Caco-2 (cell line): ENCODE data around the gene C16orf54. TPM values are rescaled to one million over a fixed set of nuclear protein-coding genes. Genes with fewer than 3 reads are reported as not detected.
"Not testable (repeated sequence)": the region's sequence is repeated elsewhere in the genome, so short reads cannot be mapped to it uniquely, and the experiment has no call there.

Experiments
- Bru-seq: library from RNA; stranded (reverse); fragments of 400-500 nt; gene quantifications from one replicate; lab custom pipeline; 2021; lab: Mats Ljungman, UMichigan
- BruChase-seq, 2 experiments: library from RNA; stranded (reverse); fragments of 400-500 nt; gene quantifications; one replicate each; lab custom pipeline; 2021; lab: Mats Ljungman, UMichigan
- BruUV-seq: library from RNA; stranded (reverse); fragments of 400-500 nt; replicated peaks from 2 replicates; lab custom pipeline; 2021; lab: Mats Ljungman, UMichigan
- CTCF ChIA-PET: fragments of 300-600 bp; sonication (Branson Sonifier 250); formaldehyde crosslinking; loops from one replicate; lab custom pipeline; 2022; ENCODE audit warnings: antibody characterized with exemption; lab: Charles Lee
- POLR2A ChIA-PET: fragments of 300-600 bp; sonication (Branson Sonifier 250); formaldehyde crosslinking; loops from one replicate; lab custom pipeline; 2022; ENCODE audit warnings: antibody characterized with exemption; lab: Charles Lee
- DNase-seq, 2 experiments: peaks; one replicate each; pipeline versions ENCODE4 v3.0.0 to v3.0.0-alpha.2; 2020 to 2022
- H3K27me3 ChIP-seq: replicated peaks from 2 replicates; pipeline ENCODE4 v1.6.0; 2011; ENCODE audit warnings: low read length; ENCODE audit not compliant: control insufficient read depth, insufficient read depth
- H3K36me3 ChIP-seq: 2 replicates; pipeline ENCODE4 v1.5.1; 2011; ENCODE audit warnings: low read length; ENCODE audit not compliant: control insufficient read depth, insufficient read depth
- H3K4me1 ChIP-seq: fragments of 250-450 bp; sonication (Bioruptor Pico); 2 replicates; pipeline ENCODE4 v1.5.1; 2020; ENCODE audit warnings: mild to moderate bottlenecking
- H3K4me3 ChIP-seq: 2 replicates; pipeline ENCODE4 v1.5.1; 2011; ENCODE audit warnings: low read depth, mild to moderate bottlenecking, control low read depth, low read length
- H3K9me3 ChIP-seq: fragments of 250-450 bp; sonication (Bioruptor Pico); 2 replicates; pipeline ENCODE4 v1.5.1; 2020; ENCODE audit warnings: mild to moderate bottlenecking, moderate library complexity
- H3K27ac Mint-ChIP-seq: one replicate; pipeline ENCODE4 v1.8.0; 2022; ENCODE audit warnings: mixed read lengths; ENCODE audit not compliant: unreplicated experiment
- H3K27me3 Mint-ChIP-seq: one replicate; pipeline ENCODE4 v1.8.0; 2022; ENCODE audit warnings: mixed read lengths; ENCODE audit not compliant: insufficient read depth, unreplicated experiment
- H3K36me3 Mint-ChIP-seq: one replicate; pipeline ENCODE4 v1.8.0; 2022; ENCODE audit warnings: mild to moderate bottlenecking, mixed read lengths; ENCODE audit not compliant: insufficient read depth, unreplicated experiment
- H3K4me1 Mint-ChIP-seq: one replicate; pipeline ENCODE4 v1.8.0; 2022; ENCODE audit warnings: low read depth, mixed read lengths; ENCODE audit not compliant: unreplicated experiment
- H3K4me3 Mint-ChIP-seq: one replicate; pipeline ENCODE4 v1.8.0; 2022; ENCODE audit warnings: mild to moderate bottlenecking, moderate library complexity, mixed read lengths; ENCODE audit not compliant: unreplicated experiment
- H3K9me3 Mint-ChIP-seq: one replicate; pipeline ENCODE4 v1.8.0; 2022; ENCODE audit warnings: mixed read lengths; ENCODE audit not compliant: unreplicated experiment
- CTCF ChIP-seq, 2 experiments: fragments of 200-600 bp in 1 of 2; IDR thresholded peaks; 1 replicate in 1 of 2; 2 replicates in 1 of 2; pipeline versions ENCODE4 v1.5.1 to v1.8.0; 2011 to 2022; ENCODE audit warnings: antibody characterized with exemption in 1 of 2, control low read depth in 1 of 2, inconsistent platforms in 1 of 2, low read depth in 1 of 2, low read length in 1 of 2, mild to moderate bottlenecking in 1 of 2, moderate library complexity in 1 of 2; ENCODE audit not compliant: insufficient read depth in 1 of 2, severe bottlenecking in 1 of 2, unreplicated experiment in 1 of 2
- intact Hi-C: fragments of 100-400 bp; cut with micrococcal nuclease; formaldehyde crosslinking; loops from one replicate; pipeline ENCODE4 v1.10.0; 2022; ENCODE audit not compliant: unreplicated experiment
- long read RNA-seq: library from polyadenylated mRNA; stranded (forward); transcript quantifications from one replicate; pipeline ENCODE4 v2.0.0, GENCODE V29; 2022
- total RNA-seq: library from RNA; stranded (reverse); gene quantifications from 2 replicates; pipeline ENCODE4 v1.2.3, GENCODE V29; 2022

C16orf54 gene
- not detected in 2 replicates for total RNA-seq
- Bru-seq, nascent RNA = percentile 18 among the genes with signal in this experiment
- BruChase-seq, experiment 1, labeled RNA remaining after a 2-hour chase = percentile 20 among the genes with signal in this experiment
- BruChase-seq, experiment 2, labeled RNA remaining after a 6-hour chase = percentile 15 among the genes with signal in this experiment
- long read RNA-seq = 0 reads

GRCh38 chr16:29745853-29746345 is at the start of gene C16orf54:
Gene C16orf54, minus strand, starts transcription at chr16:29745990. Its CDS starts 1,039 bp downstream, at chr16:29744951.
- no TSS peak for BruUV-seq
- Histone ChIP-seq H3K27me3 (no peaks in the 10 kb centered on the region), H3K4me3 (no peak within 1 kb of the TSS), H3K36me3 (no peaks in the 10 kb centered on the region; the same call in 1 of the 2 replicates), H3K4me1 (peaks cover 14% of the 10 kb centered on the region), H3K9me3 (no peaks in the 10 kb centered on the region; the same call in 1 of the 2 replicates)
- no peaks in the 10 kb centered on the region for H3K36me3 Mint-ChIP-seq
- no peak within 1 kb of the TSS for H3K4me3 Mint-ChIP-seq
- H3K27ac Mint-ChIP-seq = peak within 1 kb of the TSS; percentile 40
- TF ChIP-seq CTCF (IDR thresholded peaks at IDR 0.05; ENCODE audit: insufficient read depth in 1 of 2, low read depth in 1 of 2, low read length in 1 of 2, severe bottlenecking in 1 of 2, unreplicated experiment in 1 of 2) = no peak
- H3K9me3 Mint-ChIP-seq = no peaks in the 10 kb centered on the region
- H3K27me3 Mint-ChIP-seq = no peaks in the 10 kb centered on the region
- CTCF ChIA-PET = no interaction called here
- H3K4me1 Mint-ChIP-seq = peaks cover under 1% of the 10 kb centered on the region
- intact Hi-C loops = no loop called here
- POLR2A ChIA-PET = no interaction called here
- no peak for DNase-seq

- peaks cover 22% of the 10 kb centered on the region for H3K4me1 Mint-ChIP-seq
- no peak for DNase-seq
- Histone ChIP-seq H3K27me3 (no peaks in the 10 kb centered on the region), H3K4me1 (0 out of 2 replicates have a peak, but pooled peaks cover 5% of the 10 kb centered on the region), H3K9me3 (no peaks in the 10 kb centered on the region), H3K4me3 (no peak overlapping the region), H3K36me3 (peaks cover 4% of the 10 kb centered on the region)
- H3K27ac Mint-ChIP-seq = no peak overlapping the region
- no peak overlapping the region for H3K4me3 Mint-ChIP-seq
- no peak for TF ChIP-seq CTCF (IDR thresholded peaks at IDR 0.05; ENCODE audit: insufficient read depth in 1 of 2, low read depth in 1 of 2, low read length in 1 of 2, severe bottlenecking in 1 of 2, unreplicated experiment in 1 of 2)
- H3K36me3 Mint-ChIP-seq = peaks cover 60% of the 10 kb centered on the region
- BruUV-seq = no TSS peak
- ChIA-PET CTCF (no interaction called here), POLR2A (no interaction called here)
- no peaks in the 10 kb centered on the region for H3K9me3 Mint-ChIP-seq
- intact Hi-C loops = no loop called here
- H3K27me3 Mint-ChIP-seq = no peaks in the 10 kb centered on the region
Measured at GRCh38 chr16:29794231-29794710, 48.5 kb upstream of the C16orf54 start.

- H3K9me3 Mint-ChIP-seq, CTCF ChIA-PET, H3K27me3 Mint-ChIP-seq, H3K36me3 ChIP-seq, intact Hi-C loops, H3K27me3 ChIP-seq, H3K27ac Mint-ChIP-seq, DNase-seq, H3K9me3 ChIP-seq, H3K4me3 ChIP-seq, BruUV-seq, POLR2A ChIA-PET, H3K4me1 ChIP-seq: not testable (repeated sequence)
- Mint-ChIP-seq H3K36me3 (peaks cover 49% of the 10 kb centered on the region), H3K4me1 (peaks cover 22% of the 10 kb centered on the region), H3K4me3 (peak overlapping the region; percentile 79)
Measured at GRCh38 chr16:29793153-29793552, 47.4 kb upstream of the C16orf54 start.
